Endothelial cell of umbilical vein (primary cell): ENCODE measurements around the gene WDR7. TPM values are rescaled to one million over a fixed set of nuclear protein-coding genes. Genes with fewer than 3 reads are reported as not detected.

Experiments
- BruUV-seq: library from RNA; stranded (reverse); fragments of 400-500 nt; replicated peaks from 2 replicates; lab custom pipeline; 2021; lab: Mats Ljungman, UMichigan
- CTCF ChIA-PET: fragments of 300-600, 350-600 bp; sonication (Branson Sonifier 250); formaldehyde crosslinking; loops from one replicate; lab custom pipeline; 2021; ENCODE audit warnings: antibody characterized with exemption, inconsistent platforms; lab: Charles Lee
- POLR2A ChIA-PET: fragments of 300-600, 350-600 bp; sonication (Branson Sonifier 250); formaldehyde crosslinking; loops from one replicate; lab custom pipeline; 2021; ENCODE audit warnings: antibody characterized with exemption, inconsistent platforms; lab: Charles Lee
- DNase-seq: peaks from one replicate; pipeline ENCODE4 v3.0.0-alpha.2; 2011; ENCODE audit warnings: low read depth, low spot score
- FAIRE-seq: peaks from 2 replicates; lab custom pipeline; 2011; peaks lifted over from hg19 to GRCh38; lab: Jason Lieb, UNC
- H2AFZ ChIP-seq: 2 replicates; pipeline ENCODE4 v1.6.0; 2012; ENCODE audit warnings: low read depth, low read length, control low read depth, inconsistent platforms
- H3K27ac ChIP-seq: 2 replicates; pipeline ENCODE4 v1.5.1; 2011; ENCODE audit warnings: low read depth, mild to moderate bottlenecking, control low read depth, low read length, moderate library complexity; ENCODE audit not compliant: insufficient read depth
- H3K27me3 ChIP-seq, 2 experiments: 2 replicates each; pipeline versions ENCODE4 v1.6.0 to v1.6.1; 2011; ENCODE audit warnings: low read length in 2 of 2, mixed read lengths in 1 of 2; ENCODE audit not compliant: control insufficient read depth in 2 of 2, insufficient read depth in 2 of 2
- H3K36me3 ChIP-seq, 2 experiments: 2 replicates in 1 of 2; 3 replicates in 1 of 2; pipeline ENCODE4 v1.5.1; 2011; ENCODE audit warnings: low read length in 2 of 2, mild to moderate bottlenecking in 1 of 2, moderate library complexity in 1 of 2; ENCODE audit not compliant: control insufficient read depth in 2 of 2, insufficient read depth in 2 of 2; ENCODE audit errors: extremely low read depth in 1 of 2
- H3K4me1 ChIP-seq: 3 replicates; pipeline ENCODE4 v1.5.1; 2011; ENCODE audit warnings: mild to moderate bottlenecking, low read length; ENCODE audit not compliant: control insufficient read depth, insufficient read depth; ENCODE audit errors: extremely low read depth
- H3K4me2 ChIP-seq: 2 replicates; pipeline ENCODE4 v1.6.1; 2011; ENCODE audit warnings: low read length, control low read depth, mixed read lengths; ENCODE audit not compliant: insufficient read depth
- H3K4me3 ChIP-seq, 3 experiments: fragments of 200-600 bp in 1 of 3; sonication (generic), shearing (Covaris generic) in 1 of 3; replicated peaks in 1 of 3; 2 replicates each; pipeline ENCODE4 v1.5.1; 2011 to 2016; ENCODE audit warnings: control low read depth in 3 of 3, low read length in 3 of 3, mild to moderate bottlenecking in 2 of 3, inconsistent platforms in 1 of 3, low read depth in 1 of 3, moderate library complexity in 1 of 3; ENCODE audit not compliant: insufficient read depth in 1 of 3
- H3K79me2 ChIP-seq: 2 replicates; pipeline ENCODE4 v1.6.0; 2012; ENCODE audit warnings: low read length, inconsistent platforms; ENCODE audit not compliant: control insufficient read depth, insufficient read depth
- H3K9ac ChIP-seq: replicated peaks from 2 replicates; pipeline ENCODE3; 2011; ENCODE audit warnings: low read length, control low read depth; ENCODE audit not compliant: insufficient read depth; ENCODE audit errors: extremely low read depth
- H3K9me1 ChIP-seq: replicated peaks from 3 replicates; pipeline ENCODE4 v1.6.0; 2011; ENCODE audit warnings: mild to moderate bottlenecking, low read length; ENCODE audit not compliant: control insufficient read depth, insufficient read depth; ENCODE audit errors: extremely low read depth
- H3K9me3 ChIP-seq: replicated peaks from 2 replicates; pipeline ENCODE4 v1.5.1; 2012; ENCODE audit warnings: low read length, inconsistent platforms; ENCODE audit not compliant: control insufficient read depth, insufficient read depth
- H4K20me1 ChIP-seq: replicated peaks from 2 replicates; pipeline ENCODE3; 2011; ENCODE audit warnings: mild to moderate bottlenecking, low read length; ENCODE audit not compliant: control insufficient read depth, insufficient read depth; ENCODE audit errors: extremely low read depth
- EZH2 ChIP-seq: IDR thresholded peaks from 2 replicates; pipeline ENCODE4 v1.6.1; 2012; ENCODE audit warnings: borderline replicate concordance, low read depth, mild to moderate bottlenecking, moderate library complexity, low read length, inconsistent platforms; ENCODE audit not compliant: severe bottlenecking
- FOS ChIP-seq: IDR thresholded peaks from 2 replicates; pipeline ENCODE4 v1.6.1; 2011; ENCODE audit warnings: mild to moderate bottlenecking, low read length, moderate library complexity, borderline replicate concordance; ENCODE audit not compliant: insufficient read depth
- GATA2 ChIP-seq: IDR thresholded peaks from 2 replicates; pipeline ENCODE4 v1.7.0; 2011; ENCODE audit warnings: low read depth, mild to moderate bottlenecking, moderate library complexity, mixed read lengths, low read length; ENCODE audit not compliant: insufficient read length, insufficient read depth
- JUN ChIP-seq: IDR thresholded peaks from 2 replicates; pipeline ENCODE4 v1.6.1; 2011; ENCODE audit warnings: borderline replicate concordance, low read depth; ENCODE audit not compliant: insufficient read length, insufficient read depth
- MYC ChIP-seq: IDR thresholded peaks from one replicate; pipeline ENCODE4 v1.6.1; 2011; ENCODE audit warnings: mild to moderate bottlenecking, low read depth, low read length
- POLR2A ChIP-seq: IDR thresholded peaks from 2 replicates; pipeline ENCODE4 v1.6.1; 2012; ENCODE audit warnings: low read depth, mild to moderate bottlenecking, control low read depth, low read length
- POLR2AphosphoS5 ChIP-seq: IDR thresholded peaks from 2 replicates; pipeline ENCODE4 v1.6.1; 2012; ENCODE audit warnings: low read depth, mild to moderate bottlenecking, control low read depth, low read length, moderate library complexity; ENCODE audit not compliant: insufficient read depth
- dilution Hi-C: fragments of 300-500 bp; cut with MboI; formaldehyde crosslinking; loops from one replicate; pipeline ENCODE4 v1.15.0; 2019; ENCODE audit warnings: low sequenced_read_pairs; ENCODE audit not compliant: extremely low pct_ligation_motif_present
- intact Hi-C: fragments of 100-400 bp; cut with micrococcal nuclease; formaldehyde crosslinking; loops from one replicate; pipeline ENCODE4 v1.10.0; 2022
- polyA plus RNA-seq, 4 experiments: library from polyadenylated mRNA; depleted of rRNA in 3 of 4; stranded (reverse) in 3 of 4; unstranded in 1 of 4; fragments of >200 nt; gene quantifications; 2 replicates each; pipeline versions ENCODE4 v1.2.1 to v1.2.3, GENCODE V29; 2011 to 2012; ENCODE audit warnings: missing spikeins in 1 of 4
- total RNA-seq: library from RNA; stranded (reverse); gene quantifications from 2 replicates; pipeline ENCODE4 v1.2.3, GENCODE V29; 2021
- TF ChIP-seq, protein P1 (sequence below): IDR thresholded peaks from 2 replicates; pipeline ENCODE4 v1.6.1; 2011; ENCODE audit not compliant: insufficient read depth, insufficient read length
- TF ChIP-seq, protein P2 (sequence below), 2 donors: IDR thresholded peaks; 1 replicate in 1 of 2; 2 replicates in 1 of 2; pipeline ENCODE4 v1.5.1; 2011; ENCODE audit warnings: low read length in 2 of 2, mild to moderate bottlenecking in 2 of 2, moderate library complexity in 2 of 2, control low read depth in 1 of 2, inconsistent platforms in 1 of 2, low read depth in 1 of 2; ENCODE audit not compliant: insufficient read depth in 1 of 2; ENCODE audit errors: extremely low read depth in 1 of 2

WDR7 gene
- total and polyA plus RNA-seq, 2 donors (not counting 3 experiments of a cell fraction or from before 2014, with no cell fraction given): 5.9 to 19.0 TPM

DNA sequence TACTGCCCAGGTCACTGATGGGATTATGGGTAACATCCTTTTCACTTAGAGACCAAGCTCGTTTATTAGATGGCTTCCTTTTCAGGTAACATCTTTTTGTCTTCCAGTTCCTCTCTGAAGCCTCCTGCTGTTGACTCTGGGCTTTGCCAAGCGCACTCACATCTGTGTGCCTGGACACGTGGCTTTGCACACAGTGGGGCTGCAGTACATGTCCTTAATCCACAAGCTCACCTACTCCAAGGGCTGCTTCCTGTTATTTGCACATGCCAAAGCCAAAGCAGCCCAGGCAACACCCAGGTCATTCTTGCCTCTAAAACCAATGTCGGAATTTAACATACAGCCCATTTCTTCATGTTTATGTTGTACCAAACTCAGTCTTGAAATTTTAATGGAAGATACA, 371.6 kb downstream of the WDR7 start:
- no TSS peak for BruUV-seq
- Histone ChIP-seq H3K9me1 (no peaks in the 10 kb centered on the region), H3K36me3 (peaks cover 0 to 2% of the 10 kb centered on the region in 2 experiments), H3K4me2 (no peak overlapping the region), H3K79me2 (no peaks in the 10 kb centered on the region), H3K9me3 (no peaks in the 10 kb centered on the region), H2AFZ (no peak overlapping the region), H3K27me3 (no peaks in the 10 kb centered on the region), H3K9ac (no peak overlapping the region), H3K27ac (no peak overlapping the region), H3K4me3 (no peak overlapping the region), H3K4me1 (no peaks in the 10 kb centered on the region), H4K20me1 (no peaks in the 10 kb centered on the region)
- DNase-seq (no peak), FAIRE-seq (no peak)
- intact Hi-C loops: loop anchor here (10.0 kb wide), 1 partner anchor 268 kb away; no protein-coding TSS in a partner anchor
- POLR2A ChIA-PET: no interaction called here
- no peak for TF ChIP-seq GATA2
- no peak for TF ChIP-seq JUN
- TF ChIP-seq, protein P1, sequence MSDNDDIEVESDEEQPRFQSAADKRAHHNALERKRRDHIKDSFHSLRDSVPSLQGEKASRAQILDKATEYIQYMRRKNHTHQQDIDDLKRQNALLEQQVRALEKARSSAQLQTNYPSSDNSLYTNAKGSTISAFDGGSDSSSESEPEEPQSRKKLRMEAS: no peak
- no peak for TF ChIP-seq EZH2
- TF ChIP-seq MYC: no peak
- CTCF ChIA-PET: interaction anchor here (1.3 to 1.8 kb wide), 2 partner anchors 15 to 153 kb away, joined by 4 to 6 read pairs; no protein-coding TSS in a partner anchor
- dilution Hi-C loops: no loop called here

DNA sequence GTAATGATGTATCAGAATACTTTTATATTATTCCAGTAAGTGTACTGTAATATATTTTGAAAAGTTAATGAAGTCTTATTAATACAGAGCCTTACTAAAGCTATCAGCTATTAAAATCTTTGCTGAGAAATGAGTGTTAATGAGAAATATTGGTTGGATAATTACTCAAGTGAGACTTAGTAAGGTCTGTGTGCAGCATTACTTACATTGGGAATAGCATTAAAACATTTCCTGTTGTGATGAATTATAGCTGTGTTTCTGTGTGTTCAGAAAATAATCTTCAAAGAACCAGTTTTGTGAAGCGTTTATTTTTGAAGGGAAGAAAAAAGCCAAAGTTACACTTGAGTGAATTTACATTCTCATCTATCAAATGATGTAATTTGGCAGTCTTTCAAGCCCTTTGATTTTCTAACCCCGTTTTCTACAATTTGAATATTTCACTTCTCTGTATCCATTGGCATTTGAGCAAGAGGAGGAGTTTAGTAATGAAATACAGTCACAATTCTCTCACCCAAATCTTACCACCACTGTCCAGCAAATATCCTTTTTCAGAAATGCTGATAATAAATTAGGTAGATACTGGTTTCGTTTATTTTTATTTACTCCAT, 372.2 kb downstream of the WDR7 start:
- dilution Hi-C loops: no loop called here
- no TSS peak for BruUV-seq
- ChIA-PET CTCF (interaction anchor here (1.3 to 1.8 kb wide), 2 partner anchors 15 to 154 kb away, joined by 4 to 6 read pairs; no protein-coding TSS in a partner anchor), POLR2A (no interaction called here)
- FAIRE-seq: no peak
- Histone ChIP-seq H3K9me3 (no peaks in the 10 kb centered on the region), H3K9me1 (no peaks in the 10 kb centered on the region), H3K4me3 (no peak overlapping the region), H3K4me1 (no peaks in the 10 kb centered on the region), H3K27me3 (no peaks in the 10 kb centered on the region), H3K27ac (no peak overlapping the region), H2AFZ (no peak overlapping the region), H3K79me2 (no peaks in the 10 kb centered on the region), H4K20me1 (no peaks in the 10 kb centered on the region), H3K9ac (no peak overlapping the region), H3K36me3 (peaks cover 0 to 2% of the 10 kb centered on the region in 2 experiments), H3K4me2 (no peak overlapping the region)
- intact Hi-C loops: loop anchor here (10.0 kb wide), 1 partner anchor 269 kb away; no protein-coding TSS in a partner anchor
- no peak for DNase-seq
- no peak for TF ChIP-seq EZH2
- TF ChIP-seq GATA2: no peak
- no peak for TF ChIP-seq JUN
- no peak for TF ChIP-seq POLR2A
- TF ChIP-seq, protein P2, sequence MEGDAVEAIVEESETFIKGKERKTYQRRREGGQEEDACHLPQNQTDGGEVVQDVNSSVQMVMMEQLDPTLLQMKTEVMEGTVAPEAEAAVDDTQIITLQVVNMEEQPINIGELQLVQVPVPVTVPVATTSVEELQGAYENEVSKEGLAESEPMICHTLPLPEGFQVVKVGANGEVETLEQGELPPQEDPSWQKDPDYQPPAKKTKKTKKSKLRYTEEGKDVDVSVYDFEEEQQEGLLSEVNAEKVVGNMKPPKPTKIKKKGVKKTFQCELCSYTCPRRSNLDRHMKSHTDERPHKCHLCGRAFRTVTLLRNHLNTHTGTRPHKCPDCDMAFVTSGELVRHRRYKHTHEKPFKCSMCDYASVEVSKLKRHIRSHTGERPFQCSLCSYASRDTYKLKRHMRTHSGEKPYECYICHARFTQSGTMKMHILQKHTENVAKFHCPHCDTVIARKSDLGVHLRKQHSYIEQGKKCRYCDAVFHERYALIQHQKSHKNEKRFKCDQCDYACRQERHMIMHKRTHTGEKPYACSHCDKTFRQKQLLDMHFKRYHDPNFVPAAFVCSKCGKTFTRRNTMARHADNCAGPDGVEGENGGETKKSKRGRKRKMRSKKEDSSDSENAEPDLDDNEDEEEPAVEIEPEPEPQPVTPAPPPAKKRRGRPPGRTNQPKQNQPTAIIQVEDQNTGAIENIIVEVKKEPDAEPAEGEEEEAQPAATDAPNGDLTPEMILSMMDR (IDR thresholded peaks at IDR 0.05; ENCODE audit: extremely low read depth in 1 of 2, insufficient read depth in 1 of 2, low read depth in 1 of 2, low read length in 2 of 2): no peak
- no peak for TF ChIP-seq POLR2AphosphoS5
- TF ChIP-seq MYC: no peak
- no peak for TF ChIP-seq FOS
- TF ChIP-seq, protein P1: no peak
